Left colon (tissue), 2 donors: Measurements from ENCODE around the gene HELT. TPM values are rescaled to one million over a fixed set of nuclear protein-coding genes. Genes with fewer than 3 reads are reported as not detected.
"Not testable (repeated sequence)": the region's sequence is repeated elsewhere in the genome, so short reads cannot be mapped to it uniquely, and the experiment has no call there.

Experiments
- ATAC-seq: fragments of 200-7000 bp; cut with Tn5 transposase; one replicate; pipeline ENCODE4 v1.9.1; 2020; ENCODE audit warnings: mild to moderate bottlenecking, moderate library complexity
- DNase-seq, 2 donors: peaks; one replicate each; pipeline ENCODE4 v3.0.0-alpha.2; 2020
- intact Hi-C, 2 donors: fragments of 100-400 bp; cut with DNase I in 1 of 2; cut with micrococcal nuclease in 1 of 2; formaldehyde crosslinking; loops; one replicate each; pipeline versions ENCODE4 v1.11.2 to v1.14.0; 2022; cut with DNase I, micrococcal nuclease
- total RNA-seq, 2 donors: library from RNA; stranded (reverse); fragmentation: NEBNext Ultra II Directional; extraction: Animal tissue kit (Norgen Biotek cat#: 25700); gene quantifications; one replicate each; pipeline ENCODE4 v1.2.1, GENCODE V29; 2021
- donor health status: DM: no; HTN: no; CAD: no.
- donor health status: DM: yes; HTN: yes; CAD: no.

The HELT gene
- total RNA-seq, 2 donors from 2014 or later, result not detected

DNA sequence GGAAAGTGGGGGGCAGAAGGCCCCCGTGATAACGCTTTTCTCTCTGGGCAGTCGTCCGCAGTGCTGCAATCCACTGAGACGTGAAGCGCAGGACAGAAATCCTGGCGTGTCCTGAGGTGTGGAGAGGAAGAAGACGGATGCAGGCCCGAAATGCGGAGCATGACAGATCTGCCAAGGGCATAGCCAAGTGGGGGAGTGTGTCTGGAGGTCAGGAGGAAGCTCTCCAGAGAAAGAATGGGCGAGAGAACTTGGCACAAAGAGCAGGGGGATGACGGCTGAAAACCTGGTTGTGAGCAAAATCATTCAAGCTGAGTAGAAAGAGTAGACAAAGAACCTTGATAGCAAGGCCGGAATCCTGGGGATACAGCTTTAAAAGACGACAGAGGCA is 23.7 kb upstream of the HELT start:
- intact Hi-C loops, result no loop called here
- no peak for ATAC-seq
- DNase-seq, result no peak

GRCh38 chr4:184997656-184998055 is 20.6 kb upstream of the HELT start:
- DNase-seq, intact Hi-C loops, ATAC-seq: not testable (repeated sequence)

- intact Hi-C loops, result no loop called here
- DNase-seq (no peak), ATAC-seq (no peak)
Observed at GRCh38 chr4:185002784-185003183, 15.5 kb upstream of the HELT start.

DNA sequence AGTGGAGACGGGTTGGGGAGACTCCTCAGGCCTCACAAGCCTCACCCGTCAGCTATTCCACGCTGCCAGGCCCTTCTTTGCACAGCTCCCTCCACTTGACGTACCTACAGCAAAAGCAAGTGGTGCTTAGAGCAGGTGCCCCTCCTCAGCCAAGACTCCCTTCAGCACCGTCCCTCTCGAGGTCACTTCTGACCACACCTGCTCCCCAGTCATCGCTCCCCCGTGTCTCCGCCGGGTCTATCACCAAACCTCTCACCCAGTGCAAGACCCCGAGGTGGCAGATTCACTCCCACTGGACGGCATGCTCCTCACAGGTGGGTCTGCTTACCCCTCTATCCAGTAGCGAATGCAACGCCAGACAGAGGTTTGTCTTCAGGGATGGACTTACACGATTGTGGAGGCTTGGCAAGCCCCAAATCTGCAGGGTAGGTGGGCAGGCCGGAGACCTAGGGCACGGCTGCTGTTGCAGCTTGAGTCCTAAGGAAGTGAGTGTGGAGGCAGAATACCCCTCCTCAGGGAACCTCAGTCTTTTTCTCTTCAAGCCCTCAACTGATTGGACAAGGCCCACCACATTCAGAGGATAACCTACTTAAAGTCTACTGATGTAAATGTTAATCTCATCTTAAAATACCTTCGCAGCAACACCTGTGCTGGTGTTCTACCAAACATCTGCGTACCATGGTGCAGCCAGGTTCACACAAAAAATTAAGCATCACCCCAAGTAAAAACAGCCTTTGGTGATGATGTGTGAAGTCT is 14.5 kb upstream of the HELT start:
- ATAC-seq, result no peak

DNA sequence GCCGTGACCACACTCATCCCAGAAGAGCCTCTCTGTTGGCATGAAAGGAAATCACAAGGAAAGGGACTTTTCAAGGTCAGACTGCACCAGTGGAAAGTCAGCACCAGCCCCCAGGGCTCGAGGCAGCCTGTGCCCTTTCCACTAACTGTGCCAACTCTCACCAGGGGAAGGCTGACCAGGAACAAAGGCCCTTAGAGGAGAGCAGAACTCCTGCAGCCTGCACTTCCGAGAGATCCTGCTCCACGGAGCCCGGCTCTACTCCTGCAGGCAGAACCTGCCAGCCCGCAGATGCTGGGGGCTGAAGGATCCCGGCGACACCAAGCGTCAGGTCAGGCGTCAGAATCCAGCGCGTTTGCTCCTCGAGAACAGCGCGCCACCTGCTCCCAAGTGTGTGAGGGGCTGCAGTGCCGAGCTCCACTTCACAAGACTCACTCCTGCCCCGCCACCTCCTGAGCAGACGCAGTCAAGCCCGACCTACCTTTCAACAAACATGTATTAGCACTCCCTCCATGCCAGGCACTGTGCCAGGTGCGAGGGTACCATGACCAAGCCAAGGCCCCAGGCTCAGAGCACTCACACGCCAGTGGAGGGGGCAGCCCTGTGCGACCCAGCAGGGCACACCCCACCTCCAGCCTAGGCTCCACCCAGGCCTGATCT is 13.6 kb upstream of the HELT start:
- intact Hi-C loops, result no loop called here
- DNase-seq (peak in 1 of 2 donors; percentile 23), ATAC-seq (peak; percentile 39)

More for the DNA sequence above, 14.5 kb upstream of the HELT start:
- intact Hi-C loops, result no loop called here
- DNase-seq, result no peak

DNA sequence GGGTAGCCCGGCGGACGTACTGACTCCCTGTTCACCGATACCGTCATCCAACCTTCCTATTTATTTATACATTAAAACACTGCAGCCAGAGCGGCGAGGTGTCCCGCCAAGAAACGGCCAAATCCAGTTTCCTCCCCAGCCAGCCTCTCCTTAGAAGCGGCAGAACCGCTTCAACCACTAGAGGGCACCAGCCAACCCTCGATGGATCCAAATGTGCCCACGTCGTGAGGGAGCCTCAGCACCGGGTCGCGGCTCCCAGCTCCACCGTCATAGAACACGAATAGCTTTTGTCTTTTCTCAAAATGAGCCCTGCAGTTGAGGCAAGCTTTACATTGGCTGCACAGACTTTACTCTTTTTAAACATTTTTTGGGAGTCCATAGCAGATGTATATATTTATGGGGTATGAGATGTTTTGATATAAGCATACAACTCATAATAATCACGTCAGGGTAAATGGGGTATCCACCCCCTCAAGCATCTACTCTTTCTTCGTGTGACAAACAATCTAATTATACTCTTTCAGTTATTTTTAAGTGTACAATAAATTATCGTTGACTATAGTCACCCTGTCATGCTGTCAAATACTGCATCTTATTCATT is 13.0 kb upstream of the HELT start:
- intact Hi-C loops, result no loop called here
- ATAC-seq (peak; percentile 95), DNase-seq (peak; percentile 71 to 90)

- DNase-seq (no peak), ATAC-seq (no peak)
- intact Hi-C loops, result no loop called here
Observed at GRCh38 chr4:185011408-185011807, 6.9 kb upstream of the HELT start.

DNA sequence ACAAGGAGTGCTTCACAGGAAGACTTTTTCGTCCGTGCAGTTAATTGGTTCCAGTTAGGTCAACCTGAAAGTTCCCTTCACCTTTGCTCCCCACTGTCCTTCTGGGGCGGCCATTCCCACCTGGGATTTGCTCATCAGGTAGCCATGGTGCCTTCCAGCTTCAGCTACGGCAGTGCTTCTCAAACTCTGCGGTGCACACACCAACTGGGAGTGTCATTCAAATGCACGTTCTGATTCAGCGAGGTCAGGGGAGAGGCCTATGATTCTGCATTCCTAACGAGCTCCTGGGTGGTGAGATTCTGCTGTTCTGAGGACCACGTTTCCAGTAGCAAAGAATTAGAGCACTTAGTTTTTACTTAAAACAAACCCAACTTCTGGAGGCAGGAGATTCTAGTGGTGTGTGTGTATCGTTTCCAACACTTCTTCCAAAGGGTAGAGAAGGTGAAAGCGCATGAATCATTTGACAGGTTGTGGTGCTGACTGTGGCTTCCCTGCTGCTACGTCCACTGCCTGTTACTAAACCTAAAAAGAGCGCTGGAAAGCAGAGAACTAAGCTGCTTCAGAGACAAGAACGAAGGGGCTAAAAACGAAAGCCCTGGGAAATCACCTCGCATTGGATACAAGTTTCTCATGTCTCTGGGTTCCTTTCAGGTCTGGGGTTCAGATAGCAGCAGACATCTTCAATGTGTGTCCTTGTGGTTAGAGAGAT is 4.7 kb upstream of the HELT start:
- ATAC-seq, result no peak
- DNase-seq, result no peak
- intact Hi-C loops, result no loop called here

DNA sequence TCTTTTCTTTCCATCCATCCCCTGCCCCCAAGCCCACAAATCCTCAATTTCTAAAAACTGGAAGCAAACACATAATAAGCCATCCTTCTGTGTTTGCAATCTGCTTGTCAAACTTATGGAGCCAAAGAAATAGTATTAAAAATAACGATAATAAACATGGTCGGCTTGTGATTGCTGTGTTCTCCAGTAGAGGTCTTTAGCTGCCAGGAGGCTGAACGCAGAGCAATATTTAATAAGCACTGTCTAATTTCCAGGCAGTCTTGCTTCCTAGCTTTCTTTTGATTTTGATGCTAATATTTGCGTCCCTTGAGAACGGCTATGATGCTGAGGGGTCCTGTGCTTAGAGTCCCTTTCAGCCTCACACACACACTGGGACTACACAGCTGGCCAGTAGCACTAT is 3.2 kb upstream of the HELT start:
- ATAC-seq (no peak), DNase-seq (no peak)
- intact Hi-C loops, result no loop called here

GRCh38 chr4:185016101-185016940 is 2.0 kb upstream of the HELT start:
- no peak for ATAC-seq
- no peak for DNase-seq
- intact Hi-C loops, result no loop called here

DNA sequence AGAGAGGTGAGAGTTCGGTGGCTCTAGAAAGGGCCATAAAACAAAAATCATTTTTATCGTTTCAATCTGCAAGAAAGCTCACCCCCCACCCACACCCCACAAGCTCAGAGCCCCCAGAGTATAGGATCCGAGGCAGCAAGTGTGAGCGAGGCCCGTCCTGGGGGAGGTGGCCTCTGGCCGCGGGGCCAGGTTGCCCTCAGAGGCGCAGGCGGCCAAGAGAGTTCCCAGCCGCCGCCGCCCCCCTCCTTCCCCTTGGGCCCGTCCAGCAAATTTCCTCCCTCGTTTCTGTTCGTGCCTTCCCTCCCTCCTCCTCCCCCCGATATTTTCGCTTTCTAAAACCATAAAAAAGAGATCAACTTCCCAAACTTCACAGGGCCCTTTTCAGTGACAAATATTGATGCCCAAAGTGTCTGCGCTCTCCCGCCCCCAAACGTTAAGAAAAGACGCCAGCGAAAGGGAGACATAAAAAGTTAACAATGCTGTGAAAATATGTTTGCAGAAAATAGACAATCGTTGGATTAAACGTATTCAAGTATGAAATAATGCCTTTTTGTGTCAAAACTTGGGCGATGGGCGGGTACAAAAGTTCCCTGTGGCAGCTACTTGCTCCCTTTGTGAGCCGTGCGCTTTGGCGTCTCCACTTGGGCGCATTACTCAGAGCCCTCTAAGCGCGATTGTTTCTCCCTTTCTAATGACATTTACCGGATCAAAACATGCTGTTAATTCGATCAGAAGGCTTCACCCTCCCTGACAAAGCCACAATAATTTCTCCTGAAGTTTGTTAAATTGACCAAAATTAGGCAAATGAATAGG is 1.1 kb upstream of the HELT start:
- intact Hi-C loops, result no loop called here
- DNase-seq (no peak), ATAC-seq (no peak)

- ATAC-seq (no peak), DNase-seq (no peak)
- intact Hi-C loops, result no loop called here
Observed at GRCh38 chr4:185018834-185019455, 655 bp downstream of the HELT start.

GRCh38 chr4:185019456-185020292 is 1.4 kb downstream of the HELT start:
- intact Hi-C loops, result no loop called here
- DNase-seq, result no peak
- no peak for ATAC-seq

GRCh38 chr4:185020293-185020808 is 2.1 kb downstream of the HELT start:
- DNase-seq, result no peak
- intact Hi-C loops, result no loop called here
- ATAC-seq, result no peak

DNA sequence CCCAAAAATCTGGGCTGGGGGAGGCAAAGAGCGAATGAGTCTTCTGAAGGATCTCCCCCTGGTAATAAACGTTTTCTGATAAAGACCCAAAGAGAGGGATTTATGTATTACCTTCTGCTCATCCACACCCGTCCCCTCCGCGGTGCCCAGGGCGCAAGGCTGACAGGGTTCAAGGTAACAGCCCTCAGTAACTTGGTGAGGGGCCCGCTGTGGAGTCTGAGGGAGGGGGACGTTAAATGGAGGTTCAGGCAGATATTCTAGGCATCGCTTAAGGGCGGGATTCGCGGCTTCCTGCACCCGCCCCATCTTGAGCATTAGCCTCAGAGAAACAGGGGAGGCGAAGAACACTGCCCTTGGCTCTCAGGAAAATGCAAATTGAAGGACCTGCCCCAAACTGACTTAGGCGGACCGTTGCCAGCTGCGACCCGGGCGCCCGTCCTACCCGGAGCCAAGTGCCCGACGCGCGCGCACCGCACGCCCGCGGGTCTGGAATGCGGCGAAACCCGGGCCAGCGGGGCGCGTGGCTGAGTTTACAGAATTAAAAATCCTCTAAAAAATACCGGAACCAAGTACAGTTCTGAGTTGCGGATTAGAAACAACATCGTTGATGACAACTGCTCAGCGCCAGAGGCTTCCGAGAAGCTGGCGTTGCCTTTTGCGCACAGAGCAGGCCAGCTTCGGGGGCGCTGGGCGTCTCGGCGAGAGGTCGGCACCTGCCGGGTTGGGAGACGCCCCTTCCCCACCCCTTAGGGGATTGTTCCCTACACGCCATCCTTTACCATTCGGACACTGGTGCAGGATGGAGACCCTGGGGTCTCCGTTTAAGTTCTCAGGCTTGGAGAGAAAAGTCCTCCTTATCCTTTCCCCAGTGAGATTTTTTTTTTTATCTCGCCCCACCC is 2.8 kb downstream of the HELT start:
- DNase-seq (no peak), ATAC-seq (no peak)
- intact Hi-C loops, result no loop called here

GRCh38 chr4:185023471-185023870 is 5.2 kb downstream of the HELT start:
- intact Hi-C loops, result no loop called here
- no peak for ATAC-seq

More at GRCh38 chr4:185023471-185023870, 5.2 kb downstream of the HELT start:
- DNase-seq, result no peak
